GM08714 (cell line): ENCODE measurements around the gene SLC16A1.

Source experiments
- H3K4me3 ChIP-seq: fragments of 200-500 bp; sonication (Bioruptor generic); 2 replicates; pipeline ENCODE4 v1.5.1; 2014; ENCODE audit warnings: mild to moderate bottlenecking, low read length, inconsistent platforms
- ZNF274 ChIP-seq: IDR thresholded peaks from 2 replicates; pipeline ENCODE4 v1.6.1; 2012; ENCODE audit warnings: mild to moderate bottlenecking, low read depth, low read length

The SLC16A1 gene

GRCh38 chr1:112866151-112866550 is 89.8 kb downstream of the SLC16A1 start:
- no peak overlapping the region for H3K4me3 ChIP-seq
- TF ChIP-seq ZNF274 = no peak

- no peak overlapping the region for H3K4me3 ChIP-seq
- TF ChIP-seq ZNF274 = no peak
These were observed 93.1 kb downstream of the SLC16A1 start for GRCh38 chr1:112862753-112863426.
